AG09309 (cell line): ENCODE results near the gene SDR39U1.

Experiments used
- DNase-seq: peaks from one replicate; pipeline ENCODE4 v3.0.0-alpha.2; 2010; ENCODE audit warnings: low read depth
- H3K4me3 ChIP-seq: 2 replicates; pipeline ENCODE4 v1.5.1; 2011; ENCODE audit warnings: mild to moderate bottlenecking, low read depth, low read length, moderate library complexity; ENCODE audit not compliant: control insufficient read depth
- CTCF ChIP-seq: IDR thresholded peaks from 2 replicates; pipeline ENCODE4 v1.5.1; 2011; ENCODE audit warnings: mild to moderate bottlenecking, low read depth, low read length, inconsistent platforms; ENCODE audit not compliant: insufficient read depth, control insufficient read depth; ENCODE audit errors: missing control alignments

SDR39U1 gene

GRCh38 chr14:24436355-24437019 lies 6.1 kb downstream of the SDR39U1 start:
- peak; percentile 77 for TF ChIP-seq CTCF
- no peak overlapping the region for H3K4me3 ChIP-seq
- peak; percentile 67 for DNase-seq

GRCh38 chr14:24435998-24436354 lies 6.6 kb downstream of the SDR39U1 start:
- no peak for DNase-seq
- H3K4me3 ChIP-seq, result no peak overlapping the region
- no peak for TF ChIP-seq CTCF

GRCh38 chr14:24435192-24435810 lies 7.3 kb downstream of the SDR39U1 start:
- H3K4me3 ChIP-seq, result no peak overlapping the region
- no peak for DNase-seq
- TF ChIP-seq CTCF, result no peak

- DNase-seq, result no peak
- no peak for TF ChIP-seq CTCF
- no peak overlapping the region for H3K4me3 ChIP-seq
Measured at GRCh38 chr14:24434676-24435075, 7.9 kb downstream of the SDR39U1 start.

GRCh38 chr14:24434036-24434435 lies 8.5 kb downstream of the SDR39U1 start:
- DNase-seq, result no peak
- TF ChIP-seq CTCF, result no peak

GRCh38 chr14:24432259-24433131 lies 10.1 kb downstream of the SDR39U1 start:
- no peak for DNase-seq
- TF ChIP-seq CTCF, result no peak
- H3K4me3 ChIP-seq, result peak overlapping the region; percentile 65

More at GRCh38 chr14:24434036-24434435, 8.5 kb downstream of the SDR39U1 start:
- H3K4me3 ChIP-seq, result no peak overlapping the region
